ENCODE measurements around the gene IGFALS.

The IGFALS gene

GRCh38 chr16:1745900-1746692, 47.4 kb downstream of the IGFALS start:
- in situ Hi-C loops (cut with HindIII; ENCODE audit: low sequenced_read_pairs): no loop called here

GRCh38 chr16:1745181-1745899, 48.2 kb downstream of the IGFALS start:
- in situ Hi-C loops (cut with HindIII; ENCODE audit: low sequenced_read_pairs): no loop called here

- in situ Hi-C loops (cut with HindIII; ENCODE audit: low sequenced_read_pairs): no loop called here
Observed at GRCh38 chr16:1744338-1744840, 49.1 kb downstream of the IGFALS start.

GRCh38 chr16:1743376-1744337, 49.8 kb downstream of the IGFALS start:
- in situ Hi-C loops (cut with HindIII; ENCODE audit: low sequenced_read_pairs): no loop called here

GRCh38 chr16:1741553-1742165, 51.8 kb downstream of the IGFALS start:
- in situ Hi-C loops (cut with HindIII; ENCODE audit: low sequenced_read_pairs): no loop called here

GRCh38 chr16:1740781-1741490, 52.6 kb downstream of the IGFALS start:
- in situ Hi-C loops (cut with HindIII; ENCODE audit: low sequenced_read_pairs): no loop called here

Data from DLD1 (cell line).